ENCODE measurements around the gene ZC3H18. TPM values are rescaled to one million over a fixed set of nuclear protein-coding genes. Genes with fewer than 3 reads are reported as not detected.
A peak's percentile ranks its signal among the peaks of the same experiment; 100 is the strongest.

ZC3H18 gene
- total RNA-seq, 2 donors from 2014 or later: 31.9 to 66.3 TPM

DNA sequence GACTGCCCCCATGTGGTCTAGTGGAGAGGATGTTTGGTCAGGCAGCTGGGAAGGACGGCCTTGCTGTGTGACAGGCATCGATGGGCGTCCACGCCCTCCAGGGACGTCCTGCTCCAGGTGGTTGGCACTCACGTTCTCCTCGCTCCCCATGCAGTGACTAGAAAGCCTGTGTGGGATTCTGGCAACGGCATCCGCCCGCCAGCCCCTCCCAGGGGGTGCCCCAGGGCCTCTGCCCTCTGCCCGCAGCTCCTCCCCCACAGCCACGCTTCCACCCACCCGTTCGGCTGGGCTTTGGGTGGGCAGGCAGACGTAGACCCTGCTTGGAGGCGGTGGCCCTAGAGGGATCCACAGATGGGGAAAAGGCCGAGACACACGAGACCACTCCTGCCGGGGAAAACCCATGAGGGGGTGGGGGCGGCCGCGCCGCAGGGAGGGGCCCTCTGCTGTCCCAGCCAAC, 63.5 kb downstream of the ZC3H18 start:
- intact Hi-C loops (cut with DNase I): no loop called here

DNA sequence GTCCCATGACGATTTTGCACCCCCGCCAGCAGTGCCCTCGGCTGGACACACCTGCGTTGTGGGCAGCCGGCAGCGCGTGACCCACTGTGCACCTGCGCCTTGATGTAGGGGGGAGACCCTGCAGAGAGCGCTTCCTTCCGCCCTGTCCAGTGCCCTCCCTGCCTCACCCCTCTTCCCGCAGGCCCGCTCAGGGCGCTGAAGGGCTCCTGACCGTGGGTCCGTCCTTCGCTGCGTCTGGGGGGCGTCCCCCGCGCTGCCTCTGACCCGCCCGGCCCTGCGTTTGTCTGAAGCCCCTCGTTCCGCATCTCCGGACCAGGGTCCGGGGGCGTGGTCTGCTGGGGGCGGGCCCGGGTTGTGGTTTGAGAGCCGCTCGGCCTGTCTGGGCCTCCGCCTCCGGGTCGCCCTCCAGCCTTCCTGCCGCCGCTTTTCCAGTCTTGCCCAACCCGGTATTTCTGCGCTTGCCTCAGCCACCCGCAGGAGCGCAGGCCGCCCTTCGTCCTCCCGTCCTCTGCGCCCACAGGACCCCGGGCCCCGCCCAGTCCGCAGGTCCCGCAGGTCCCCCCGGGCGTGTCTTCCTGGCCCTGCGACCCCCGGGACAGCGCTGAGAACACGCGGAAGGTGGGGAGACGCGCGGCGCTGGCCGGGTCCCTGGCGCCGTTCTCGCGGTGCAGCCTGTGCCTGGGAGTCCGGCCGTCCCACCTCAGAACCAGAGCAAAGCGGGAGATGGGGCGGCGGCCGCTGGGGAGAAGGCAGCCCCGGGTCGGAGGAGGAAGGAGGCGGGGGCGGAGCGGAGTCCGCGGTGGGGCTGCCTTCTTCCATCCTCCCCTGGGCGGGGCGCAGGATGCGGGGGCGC, 64.2 kb downstream of the ZC3H18 start:
- intact Hi-C loops (cut with DNase I): no loop called here
- DNase-seq: peak; percentile 60
- H3K4me3 ChIP-seq: peak overlapping the region; percentile 44
- TF ChIP-seq CTCF (IDR thresholded peaks at IDR 0.05): no peak
- H3K27me3 ChIP-seq: peaks cover 7% of the 10 kb centered on the region
- no peaks in the 10 kb centered on the region for H3K9me3 ChIP-seq
- H3K36me3 ChIP-seq: peaks cover 6% of the 10 kb centered on the region
- peaks cover 10% of the 10 kb centered on the region for H3K4me1 ChIP-seq
- no peak overlapping the region for H3K27ac ChIP-seq
- H3K9ac ChIP-seq (ENCODE audit: low read depth in 2 of 2, low read length in 2 of 2): peak overlapping the region; percentile 26 to 80

More for the DNA sequence above, 63.5 kb downstream of the ZC3H18 start:
- H3K4me3 ChIP-seq: peak overlapping the region; percentile 44
- H3K36me3 ChIP-seq: peaks cover 6% of the 10 kb centered on the region
- DNase-seq: peak; percentile 64
- H3K27me3 ChIP-seq: peaks cover under 1% of the 10 kb centered on the region
- H3K9me3 ChIP-seq: no peaks in the 10 kb centered on the region
- TF ChIP-seq CTCF (IDR thresholded peaks at IDR 0.05): peak; percentile 40
- no peak overlapping the region for H3K27ac ChIP-seq
- H3K9ac ChIP-seq (ENCODE audit: low read depth in 2 of 2, low read length in 2 of 2): peak overlapping the region in 1 of 2 donors; percentile 80
- peaks cover 4% of the 10 kb centered on the region for H3K4me1 ChIP-seq

DNA sequence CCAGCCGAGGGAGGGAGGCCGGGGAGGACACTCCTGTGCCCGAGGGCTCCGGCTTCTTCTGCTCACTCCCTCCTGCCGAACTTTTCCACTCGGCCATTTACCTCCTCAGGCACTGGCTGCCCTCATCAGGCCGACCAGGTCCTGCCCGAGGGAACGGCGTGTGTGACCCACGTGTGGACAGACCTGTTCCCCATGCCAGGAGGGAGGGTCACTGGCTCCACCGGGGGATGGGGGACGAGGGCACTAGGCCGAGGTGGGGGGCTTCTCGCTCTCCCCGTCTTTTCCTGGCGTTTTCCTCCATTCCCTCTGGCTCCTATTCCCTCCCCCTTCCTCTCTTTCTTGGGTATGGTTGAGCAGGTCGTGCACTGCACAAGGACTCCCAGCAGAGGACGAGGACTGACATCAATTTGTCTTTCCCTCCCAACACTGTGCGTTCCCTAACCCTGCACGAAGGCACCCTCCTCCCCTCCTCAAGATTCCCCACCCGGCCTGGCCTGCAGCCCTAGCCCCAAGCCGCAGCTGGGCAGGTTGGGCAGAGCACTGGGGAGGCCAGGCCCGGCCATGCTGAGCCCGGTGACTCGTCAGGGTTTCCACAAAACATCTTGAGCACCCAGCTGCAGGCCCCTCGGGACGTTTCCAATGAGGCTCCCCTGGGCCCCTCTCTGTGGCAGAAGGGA, 64.9 kb downstream of the ZC3H18 start:
- peak overlapping the region in 1 of 2 donors; percentile 80 for H3K9ac ChIP-seq (ENCODE audit: low read depth in 2 of 2, low read length in 2 of 2)
- no peak for TF ChIP-seq CTCF (IDR thresholded peaks at IDR 0.05)
- DNase-seq: no peak
- peak overlapping the region; percentile 44 for H3K4me3 ChIP-seq
- H3K27ac ChIP-seq: no peak overlapping the region
- no peaks in the 10 kb centered on the region for H3K9me3 ChIP-seq
- intact Hi-C loops (cut with DNase I): no loop called here
- peaks cover 15% of the 10 kb centered on the region for H3K4me1 ChIP-seq
- no peaks in the 10 kb centered on the region for H3K36me3 ChIP-seq
- peaks cover 15% of the 10 kb centered on the region for H3K27me3 ChIP-seq

DNA sequence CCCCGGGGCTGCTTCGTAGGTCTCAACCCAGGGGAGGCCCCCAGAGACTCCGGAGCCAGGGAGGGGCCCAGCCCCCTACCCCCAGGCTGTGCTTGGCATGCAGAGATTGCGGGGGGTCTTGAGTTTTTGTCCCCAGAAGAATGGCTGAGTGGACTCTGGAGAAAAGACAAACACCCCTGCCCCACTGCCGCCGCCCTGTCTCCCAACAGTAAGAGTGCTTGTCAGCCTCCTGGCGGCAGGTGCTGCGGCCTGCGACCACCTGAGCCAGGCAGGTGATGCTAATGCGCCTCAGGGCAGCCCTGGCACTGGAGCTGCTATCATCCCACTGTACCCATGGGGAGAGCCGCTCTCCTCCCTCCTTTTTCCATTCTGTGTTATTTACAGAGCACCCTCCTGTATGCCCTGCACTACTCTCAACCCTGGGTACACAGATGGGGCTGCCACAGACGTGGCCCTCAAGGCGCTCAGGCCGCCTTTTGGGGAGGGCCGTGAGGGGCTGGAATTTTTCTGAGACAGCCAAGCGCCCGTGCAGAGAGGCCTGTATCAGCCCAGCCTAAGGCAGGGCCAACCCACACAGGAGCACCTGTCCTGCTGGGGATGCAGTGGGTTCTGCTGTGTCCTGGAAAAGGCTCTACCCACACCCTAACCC, 65.6 kb downstream of the ZC3H18 start:
- TF ChIP-seq CTCF (IDR thresholded peaks at IDR 0.05): no peak
- no peaks in the 10 kb centered on the region for H3K9me3 ChIP-seq
- H3K36me3 ChIP-seq: no peaks in the 10 kb centered on the region
- no peak overlapping the region for H3K9ac ChIP-seq (ENCODE audit: low read depth in 2 of 2, low read length in 2 of 2)
- H3K4me1 ChIP-seq: peaks cover 15% of the 10 kb centered on the region
- intact Hi-C loops (cut with DNase I): no loop called here
- DNase-seq: no peak
- H3K4me3 ChIP-seq: no peak overlapping the region
- peaks cover 21% of the 10 kb centered on the region for H3K27me3 ChIP-seq
- H3K27ac ChIP-seq: no peak overlapping the region

DNA sequence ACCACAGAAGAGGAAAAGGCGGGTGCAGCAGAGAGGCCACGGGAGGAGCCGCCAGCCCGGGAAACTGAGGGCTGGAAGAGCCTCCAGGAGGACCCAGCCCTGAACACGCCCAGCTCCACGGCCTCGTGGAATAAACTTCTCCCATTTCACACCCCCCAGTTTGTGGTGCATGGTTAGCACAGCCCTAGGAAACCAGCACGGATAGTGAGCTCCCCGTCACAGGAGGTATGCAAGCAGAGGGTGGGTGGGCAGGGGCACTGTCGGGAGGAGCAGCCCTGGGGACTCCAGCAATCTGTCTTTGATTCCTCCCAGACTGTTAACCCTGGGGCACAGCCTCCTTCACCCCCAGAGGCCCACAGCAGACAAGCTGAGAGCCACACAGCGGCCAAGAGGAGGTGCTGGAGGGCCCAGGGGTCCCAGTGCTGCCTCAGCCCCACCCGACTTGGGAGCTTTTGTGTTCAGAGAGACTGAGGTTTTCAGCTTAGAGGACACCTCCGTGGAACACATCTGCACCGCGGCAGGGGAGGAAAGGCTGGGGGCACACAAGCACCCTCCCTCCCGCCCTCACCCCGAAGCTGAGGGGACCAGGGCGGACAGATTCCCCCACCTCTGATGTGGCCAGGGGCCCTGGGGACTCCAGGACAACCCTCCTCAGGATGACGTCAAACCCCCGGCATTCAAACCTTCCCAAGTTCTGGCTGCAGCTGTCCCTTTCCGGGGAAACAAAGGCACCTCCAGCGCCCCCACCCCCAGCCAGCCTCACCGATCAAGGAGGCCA, 66.5 kb downstream of the ZC3H18 start:
- DNase-seq: no peak
- TF ChIP-seq CTCF (IDR thresholded peaks at IDR 0.05): no peak
- no peak overlapping the region for H3K27ac ChIP-seq
- no peak overlapping the region for H3K9ac ChIP-seq (ENCODE audit: low read depth in 2 of 2, low read length in 2 of 2)
- H3K4me1 ChIP-seq: peaks cover 15% of the 10 kb centered on the region
- no peaks in the 10 kb centered on the region for H3K9me3 ChIP-seq
- H3K27me3 ChIP-seq: peaks cover 24% of the 10 kb centered on the region
- intact Hi-C loops (cut with DNase I): no loop called here
- no peaks in the 10 kb centered on the region for H3K36me3 ChIP-seq
- no peak overlapping the region for H3K4me3 ChIP-seq
